MCF 10A (cell line): ENCODE results near the gene OR6V1. TPM values are rescaled to one million over a fixed set of nuclear protein-coding genes. Genes with fewer than 3 reads are reported as not detected.

Experiments used
- BruUV-seq: library from RNA; stranded (reverse); fragments of 400-500 nt; replicated peaks from 2 replicates; lab custom pipeline; 2021; lab: Mats Ljungman, UMichigan
- CTCF ChIA-PET: fragments of 300-600 bp; sonication (Branson Sonifier 250); formaldehyde crosslinking; extraction: SDS; loops from one replicate; lab custom pipeline; 2021; ENCODE audit warnings: antibody characterized with exemption, inconsistent platforms; lab: Yijun Ruan, JAX
- POLR2A ChIA-PET: fragments of 300-600, 350-650 bp; sonication (Branson Sonifier 250); formaldehyde crosslinking; extraction: SDS; loops from one replicate; lab custom pipeline; 2020; ENCODE audit warnings: antibody characterized with exemption, inconsistent platforms; lab: Yijun Ruan, JAX
- DNase-seq: peaks from one replicate; pipeline ENCODE4 v3.0.0-alpha.2; 2018; ENCODE audit not compliant: unreplicated experiment
- H3K27ac Mint-ChIP-seq: one replicate; pipeline ENCODE4 v1.8.0; 2022; ENCODE audit warnings: mild to moderate bottlenecking, low read depth, mixed read lengths; ENCODE audit not compliant: unreplicated experiment
- H3K27me3 Mint-ChIP-seq: one replicate; pipeline ENCODE4 v1.8.0; 2022; ENCODE audit warnings: mixed read lengths; ENCODE audit not compliant: insufficient read depth, unreplicated experiment
- H3K36me3 Mint-ChIP-seq: one replicate; pipeline ENCODE4 v1.8.0; 2022; ENCODE audit warnings: mild to moderate bottlenecking, moderate library complexity, mixed read lengths; ENCODE audit not compliant: insufficient read depth, unreplicated experiment
- H3K4me1 Mint-ChIP-seq: one replicate; pipeline ENCODE4 v1.8.0; 2022; ENCODE audit warnings: mixed read lengths; ENCODE audit not compliant: insufficient read depth, unreplicated experiment
- H3K4me3 Mint-ChIP-seq: one replicate; pipeline ENCODE4 v1.8.0; 2022; ENCODE audit warnings: mild to moderate bottlenecking, moderate library complexity, mixed read lengths; ENCODE audit not compliant: unreplicated experiment
- H3K9me3 Mint-ChIP-seq: one replicate; pipeline ENCODE4 v1.8.0; 2022; ENCODE audit warnings: mixed read lengths; ENCODE audit not compliant: unreplicated experiment
- CTCF ChIP-seq: fragments of 200-600 bp; IDR thresholded peaks from one replicate; pipeline ENCODE4 v1.8.0; 2022; ENCODE audit warnings: antibody characterized with exemption, mild to moderate bottlenecking; ENCODE audit not compliant: unreplicated experiment
- intact Hi-C: fragments of 100-400 bp; cut with micrococcal nuclease; formaldehyde crosslinking; loops from 2 replicates; pipeline ENCODE4 v1.14.1; 2022
- total RNA-seq: library from RNA; stranded (reverse); gene quantifications from 2 replicates; pipeline ENCODE4 v1.2.3, GENCODE V29; 2022

OR6V1 gene
- total RNA-seq, 1 experiment from 2014 or later, result not detected

GRCh38 chr7:143013473-143013872 is 38.7 kb upstream of the OR6V1 start:
- no peak overlapping the region for H3K4me3 Mint-ChIP-seq
- BruUV-seq, result no TSS peak
- DNase-seq, result no peak
- no peaks in the 10 kb centered on the region for H3K9me3 Mint-ChIP-seq
- no peaks in the 10 kb centered on the region for H3K36me3 Mint-ChIP-seq
- intact Hi-C loops, result no loop called here
- H3K27ac Mint-ChIP-seq, result no peak overlapping the region
- H3K4me1 Mint-ChIP-seq, result peaks cover 9% of the 10 kb centered on the region
- TF ChIP-seq CTCF, result no peak
- POLR2A ChIA-PET, result interaction anchor here (0.6 to 1.2 kb wide), 3 partner anchors 15 to 411 kb away, joined by 3 to 5 read pairs (median 3); no protein-coding TSS in a partner anchor
- CTCF ChIA-PET, result interaction anchor here (0.5 to 21.9 kb wide), 6 partner anchors 10 to 405 kb away, joined by 3 to 531 read pairs (median 4); partner anchors contain the start of gene TAS2R40
- peaks cover 55% of the 10 kb centered on the region for H3K27me3 Mint-ChIP-seq

- Mint-ChIP-seq H3K9me3 (no peaks in the 10 kb centered on the region), H3K36me3 (no peaks in the 10 kb centered on the region), H3K27ac (no peak overlapping the region), H3K4me1 (peaks cover 9% of the 10 kb centered on the region), H3K27me3 (peaks cover 55% of the 10 kb centered on the region), H3K4me3 (no peak overlapping the region)
- DNase-seq, result peak; percentile 51
- CTCF ChIA-PET, result interaction anchor here (0.5 to 21.9 kb wide), 6 partner anchors 11 to 405 kb away, joined by 3 to 531 read pairs (median 6); partner anchors contain the start of gene TAS2R40
- TF ChIP-seq CTCF, result no peak
- BruUV-seq, result no TSS peak
- intact Hi-C loops, result no loop called here
- POLR2A ChIA-PET, result interaction anchor here (0.6 to 1.2 kb wide), 3 partner anchors 14 to 411 kb away, joined by 3 to 5 read pairs (median 3); no protein-coding TSS in a partner anchor
These were observed 38.2 kb upstream of the OR6V1 start for GRCh38 chr7:143013893-143014292.

- intact Hi-C loops, result no loop called here
- H3K4me1 Mint-ChIP-seq, result peaks cover 9% of the 10 kb centered on the region
- ChIA-PET POLR2A (no interaction called here), CTCF (interaction anchor here (1.0 to 21.9 kb wide), 5 partner anchors 12 to 203 kb away, joined by 3 to 531 read pairs (median 7); partner anchors contain the start of gene TAS2R40)
- H3K36me3 Mint-ChIP-seq, result no peaks in the 10 kb centered on the region
- BruUV-seq, result no TSS peak
- TF ChIP-seq CTCF, result no peak
- no peaks in the 10 kb centered on the region for H3K9me3 Mint-ChIP-seq
- no peak overlapping the region for H3K27ac Mint-ChIP-seq
- H3K27me3 Mint-ChIP-seq, result peaks cover 60% of the 10 kb centered on the region
- H3K4me3 Mint-ChIP-seq, result no peak overlapping the region
- DNase-seq, result no peak
These were observed 37.1 kb upstream of the OR6V1 start for GRCh38 chr7:143015084-143015483.

DNA sequence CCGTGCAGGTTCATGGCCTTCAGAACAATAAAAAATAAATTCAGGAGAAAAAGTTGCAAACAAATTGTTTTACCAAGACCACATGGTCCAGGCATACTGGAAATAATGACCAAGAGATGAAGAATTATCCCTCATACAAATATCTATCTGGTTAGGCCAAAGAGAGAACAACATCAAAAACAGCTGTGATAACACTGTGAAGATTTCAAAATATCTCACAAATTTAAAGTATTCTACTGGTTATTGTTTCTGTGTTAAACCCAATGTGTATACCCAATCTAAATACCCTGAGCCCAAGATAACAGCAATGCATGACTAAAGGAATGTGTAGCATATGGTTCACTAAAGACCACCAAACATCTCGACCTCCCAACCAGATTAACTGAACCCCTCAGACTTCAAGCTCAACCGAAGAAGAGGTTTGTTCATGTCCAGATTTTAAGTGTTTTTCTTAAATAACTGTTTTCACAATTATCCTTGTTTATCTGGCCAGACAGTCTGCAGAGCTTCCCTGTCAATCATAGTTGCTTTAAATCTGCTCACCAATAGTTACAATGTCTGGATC is 36.1 kb upstream of the OR6V1 start:
- Mint-ChIP-seq H3K9me3 (no peaks in the 10 kb centered on the region), H3K27ac (no peak overlapping the region), H3K4me3 (no peak overlapping the region), H3K36me3 (no peaks in the 10 kb centered on the region), H3K27me3 (peaks cover 60% of the 10 kb centered on the region), H3K4me1 (peaks cover 9% of the 10 kb centered on the region)
- POLR2A ChIA-PET, result no interaction called here
- intact Hi-C loops, result no loop called here
- CTCF ChIA-PET, result interaction anchor here (0.6 to 21.9 kb wide), 7 partner anchors 10 to 204 kb away, joined by 3 to 531 read pairs (median 3); partner anchors contain the start of gene TAS2R40
- DNase-seq, result no peak
- no TSS peak for BruUV-seq
- no peak for TF ChIP-seq CTCF
